MM.1S (cell line): ENCODE data around the gene TFCP2L1.

Experiments used
- DNase-seq: peaks from one replicate; pipeline ENCODE4 v3.0.0-alpha.2; 2015
- H2AFZ ChIP-seq: fragments of 300-600 bp; sonication (generic); 2 replicates; pipeline ENCODE4 v1.6.0; 2016; ENCODE audit warnings: antibody characterized with exemption, low read length
- H3F3A ChIP-seq: fragments of 300-600 bp; sonication (generic); 2 replicates; pipeline ENCODE4 v1.6.1; 2016; ENCODE audit warnings: mild to moderate bottlenecking, antibody characterized with exemption, low read length, moderate library complexity, mixed read lengths; ENCODE audit not compliant: insufficient read depth
- H3K27ac ChIP-seq: fragments of 300-600 bp; sonication (generic); 2 replicates; pipeline ENCODE4 v1.5.1; 2016; ENCODE audit warnings: mild to moderate bottlenecking, low read length
- H3K27me3 ChIP-seq: fragments of 300-600 bp; sonication (generic); replicated peaks from 2 replicates; pipeline ENCODE4 v1.6.0; 2016; ENCODE audit warnings: low read length; ENCODE audit not compliant: insufficient read depth
- H3K36me3 ChIP-seq: fragments of 300-600 bp; sonication (generic); replicated peaks from 2 replicates; pipeline ENCODE4 v1.6.1; 2016; ENCODE audit warnings: mild to moderate bottlenecking, low read length, mixed read lengths; ENCODE audit not compliant: insufficient read depth
- H3K4me1 ChIP-seq: fragments of 300-600 bp; sonication (generic); 2 replicates; pipeline ENCODE4 v1.6.1; 2016; ENCODE audit warnings: low read length, mixed read lengths
- H3K4me2 ChIP-seq: fragments of 300-600 bp; sonication (generic); 2 replicates; pipeline ENCODE4 v1.6.0; 2016; ENCODE audit warnings: low read depth, low read length
- H3K4me3 ChIP-seq: fragments of 300-600 bp; sonication (generic); 2 replicates; pipeline ENCODE4 v1.5.1; 2016; ENCODE audit warnings: low read length, mixed read lengths
- H3K79me2 ChIP-seq: fragments of 300-600 bp; sonication (generic); 2 replicates; pipeline ENCODE4 v1.6.1; 2016; ENCODE audit warnings: mixed run types, low read length, mixed read lengths
- H3K9ac ChIP-seq: fragments of 300-600 bp; sonication (generic); 2 replicates; pipeline ENCODE4 v1.6.1; 2016; ENCODE audit warnings: low read length, mixed read lengths
- H3K9me2 ChIP-seq: fragments of 300-600 bp; sonication (generic); replicated peaks from 2 replicates; pipeline ENCODE4 v1.6.1; 2016; ENCODE audit warnings: mild to moderate bottlenecking, low read length, mixed read lengths; ENCODE audit not compliant: insufficient read depth
- H3K9me3 ChIP-seq: fragments of 300-600 bp; sonication (generic); replicated peaks from 2 replicates; pipeline ENCODE4 v1.6.1; 2016; ENCODE audit warnings: mild to moderate bottlenecking, low read length, mixed read lengths; ENCODE audit not compliant: insufficient read depth
- H4K20me1 ChIP-seq: fragments of 300-600 bp; sonication (generic); 2 replicates; pipeline ENCODE4 v1.6.1; 2016; ENCODE audit warnings: mild to moderate bottlenecking, low read length, moderate library complexity, mixed read lengths; ENCODE audit not compliant: insufficient read depth
- EZH2 ChIP-seq: fragments of 300-600 bp; sonication (generic); optimal IDR thresholded peaks from 2 replicates; pipeline ENCODE3; 2017; ENCODE audit warnings: low read depth, mild to moderate bottlenecking, antibody characterized with exemption, low read length, mixed read lengths
- EZH2phosphoT487 ChIP-seq: fragments of 300-600 bp; sonication (generic); IDR thresholded peaks from 2 replicates; pipeline ENCODE4 v1.6.1; 2018; ENCODE audit warnings: antibody characterized with exemption, low read length
- TF ChIP-seq, protein P1 (sequence below): fragments of 300-600 bp; sonication (generic); IDR thresholded peaks from 2 replicates; pipeline ENCODE4 v1.5.1; 2016; ENCODE audit warnings: antibody characterized with exemption, low read length, mixed read lengths

Gene TFCP2L1

DNA sequence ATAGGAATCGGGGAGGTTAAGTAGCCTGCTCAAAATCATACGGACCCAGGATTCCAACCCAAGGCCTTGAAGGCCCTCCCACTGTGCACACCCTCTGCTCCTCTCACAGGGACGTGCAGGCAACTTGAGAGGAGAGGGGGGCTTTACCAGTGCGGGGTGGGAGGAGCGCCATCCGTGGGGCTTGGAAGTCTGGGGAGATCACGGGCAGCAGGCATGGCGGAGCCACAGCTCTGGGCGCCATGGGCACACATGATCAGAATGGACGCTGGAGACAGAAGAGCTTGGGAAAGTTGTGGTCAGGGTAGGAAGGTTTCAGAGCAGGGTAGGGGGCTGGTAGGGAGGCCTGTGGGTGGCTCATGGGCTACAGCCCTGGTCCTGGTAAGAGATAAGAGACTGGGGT, 70.7 kb downstream of the TFCP2L1 start:
- Histone ChIP-seq H3K9me3 (no peaks in the 10 kb centered on the region), H3K36me3 (no peaks in the 10 kb centered on the region), H3K9me2 (no peaks in the 10 kb centered on the region), H3K4me2 (no peak overlapping the region), H3K9ac (no peak overlapping the region), H3K27me3 (no peaks in the 10 kb centered on the region), H3K79me2 (no peaks in the 10 kb centered on the region), H3K4me1 (no peaks in the 10 kb centered on the region), H3K4me3 (no peak overlapping the region), H3F3A (no peaks in the 10 kb centered on the region), H3K27ac (no peak overlapping the region), H4K20me1 (no peaks in the 10 kb centered on the region), H2AFZ (no peak overlapping the region)
- DNase-seq: no peak
- TF ChIP-seq EZH2 (no peak), EZH2phosphoT487 (no peak)
- TF ChIP-seq, protein P1, sequence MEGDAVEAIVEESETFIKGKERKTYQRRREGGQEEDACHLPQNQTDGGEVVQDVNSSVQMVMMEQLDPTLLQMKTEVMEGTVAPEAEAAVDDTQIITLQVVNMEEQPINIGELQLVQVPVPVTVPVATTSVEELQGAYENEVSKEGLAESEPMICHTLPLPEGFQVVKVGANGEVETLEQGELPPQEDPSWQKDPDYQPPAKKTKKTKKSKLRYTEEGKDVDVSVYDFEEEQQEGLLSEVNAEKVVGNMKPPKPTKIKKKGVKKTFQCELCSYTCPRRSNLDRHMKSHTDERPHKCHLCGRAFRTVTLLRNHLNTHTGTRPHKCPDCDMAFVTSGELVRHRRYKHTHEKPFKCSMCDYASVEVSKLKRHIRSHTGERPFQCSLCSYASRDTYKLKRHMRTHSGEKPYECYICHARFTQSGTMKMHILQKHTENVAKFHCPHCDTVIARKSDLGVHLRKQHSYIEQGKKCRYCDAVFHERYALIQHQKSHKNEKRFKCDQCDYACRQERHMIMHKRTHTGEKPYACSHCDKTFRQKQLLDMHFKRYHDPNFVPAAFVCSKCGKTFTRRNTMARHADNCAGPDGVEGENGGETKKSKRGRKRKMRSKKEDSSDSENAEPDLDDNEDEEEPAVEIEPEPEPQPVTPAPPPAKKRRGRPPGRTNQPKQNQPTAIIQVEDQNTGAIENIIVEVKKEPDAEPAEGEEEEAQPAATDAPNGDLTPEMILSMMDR: no peak

DNA sequence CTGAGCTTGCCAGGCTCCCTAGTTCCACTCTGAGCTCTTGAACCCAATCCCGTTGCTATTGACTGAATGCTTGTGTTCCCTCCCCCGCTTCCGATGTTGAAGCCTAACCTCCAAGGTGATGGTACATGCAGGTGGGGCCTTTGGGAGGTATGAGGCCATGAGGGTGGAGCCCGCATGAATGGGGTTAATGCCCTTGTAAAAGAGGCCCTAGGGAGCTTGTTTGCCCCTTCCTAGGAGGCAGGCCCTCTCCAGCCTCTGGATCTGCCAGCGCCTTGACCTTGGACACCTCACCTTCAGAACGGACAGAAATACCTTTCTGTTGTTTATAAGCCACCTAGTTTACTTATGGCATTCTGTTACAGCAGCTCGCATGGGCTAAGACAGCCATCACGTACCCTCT, 71.6 kb downstream of the TFCP2L1 start:
- Histone ChIP-seq H3K4me3 (no peak overlapping the region), H3K27me3 (no peaks in the 10 kb centered on the region), H3K4me1 (no peaks in the 10 kb centered on the region), H3K27ac (no peak overlapping the region), H3K79me2 (no peaks in the 10 kb centered on the region), H3K4me2 (no peak overlapping the region), H3K36me3 (no peaks in the 10 kb centered on the region), H3K9ac (no peak overlapping the region), H4K20me1 (no peaks in the 10 kb centered on the region), H2AFZ (no peak overlapping the region), H3F3A (no peaks in the 10 kb centered on the region), H3K9me2 (no peaks in the 10 kb centered on the region), H3K9me3 (no peaks in the 10 kb centered on the region)
- no peak for TF ChIP-seq EZH2
- no peak for TF ChIP-seq EZH2phosphoT487
- TF ChIP-seq, protein P1: no peak
- DNase-seq: no peak

DNA sequence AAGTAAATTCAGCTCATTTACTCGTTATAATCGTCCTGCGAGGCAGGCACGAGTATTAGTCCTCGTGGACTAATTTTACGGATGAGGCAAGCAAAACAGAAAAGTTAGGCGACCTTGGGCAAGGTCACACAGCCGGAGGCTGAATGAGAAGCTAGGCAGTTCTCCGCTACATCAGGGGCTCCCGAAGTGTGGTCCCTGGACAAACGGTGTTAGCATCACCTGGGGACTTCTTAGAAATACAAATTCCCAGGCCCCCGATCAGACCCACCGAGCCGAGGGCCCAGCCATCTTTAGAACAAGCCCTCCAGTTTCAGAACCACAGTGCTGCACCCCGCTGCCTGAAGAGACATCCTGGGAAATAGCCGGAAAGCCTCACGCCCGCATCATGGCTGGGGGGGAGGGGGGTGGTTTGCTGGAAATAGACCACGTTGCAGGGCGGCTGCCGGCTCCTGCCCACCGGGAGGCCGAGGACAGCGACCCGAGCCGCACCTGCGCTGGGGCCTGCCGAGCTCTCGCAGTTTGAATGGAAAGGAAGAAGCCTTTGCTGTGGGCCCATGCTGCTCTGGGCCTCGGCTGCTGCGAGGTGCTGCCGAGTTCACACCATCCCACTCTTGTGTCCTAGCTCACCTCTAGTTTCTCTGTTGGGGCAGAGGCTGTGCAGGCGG, 72.2 kb downstream of the TFCP2L1 start:
- H3K36me3 ChIP-seq: no peaks in the 10 kb centered on the region
- no peak for DNase-seq

More for the DNA sequence above, 72.2 kb downstream of the TFCP2L1 start:
- no peak overlapping the region for H3K4me3 ChIP-seq
- H3K4me2 ChIP-seq: no peak overlapping the region
- H3K9me3 ChIP-seq: no peaks in the 10 kb centered on the region
- H3F3A ChIP-seq: no peaks in the 10 kb centered on the region
- TF ChIP-seq EZH2phosphoT487: no peak
- TF ChIP-seq, protein P1: no peak
- no peak for TF ChIP-seq EZH2
- no peak overlapping the region for H3K27ac ChIP-seq
- H3K9ac ChIP-seq: no peak overlapping the region
- H3K27me3 ChIP-seq: no peaks in the 10 kb centered on the region
- H3K79me2 ChIP-seq: no peaks in the 10 kb centered on the region
- no peaks in the 10 kb centered on the region for H3K9me2 ChIP-seq
- no peaks in the 10 kb centered on the region for H3K4me1 ChIP-seq
- no peaks in the 10 kb centered on the region for H4K20me1 ChIP-seq
- no peak overlapping the region for H2AFZ ChIP-seq
